Activated T-helper 1 cell treated with anti-CD3 and anti-CD28 coated beads, Interleukin-12 subunit alpha, Interleukin-12 subunit beta, Interleukin-2, Interleukin-4 antibody, amounts not matched to agents 30 ng/mL and 10 ng/mL and 1 ng/mL, durations not matched to agents 14 hours and 24 hours and 36 hours (primary cell): ENCODE measurements around the gene STEAP2. TPM values are rescaled to one million over a fixed set of nuclear protein-coding genes. Genes with fewer than 3 reads are reported as not detected.
"Not testable (repeated sequence)": the region's sequence is repeated elsewhere in the genome, so short reads cannot be mapped to it uniquely, and the experiment has no call there.

Source experiments
- DNase-seq: peaks from one replicate; pipeline ENCODE4 v3.0.0; 2021; ENCODE audit warnings: low spot score
- H3K27ac Mint-ChIP-seq: one replicate; pipeline ENCODE4 v1.8.0; 2021; ENCODE audit warnings: mild to moderate bottlenecking, mixed read lengths
- H3K27me3 Mint-ChIP-seq: one replicate; pipeline ENCODE4 v1.8.0; 2022; ENCODE audit warnings: mild to moderate bottlenecking, moderate library complexity, mixed read lengths; ENCODE audit not compliant: insufficient read depth
- H3K36me3 Mint-ChIP-seq: one replicate; pipeline ENCODE4 v1.8.0; 2021; ENCODE audit warnings: low read depth, mixed read lengths
- H3K4me1 Mint-ChIP-seq: one replicate; pipeline ENCODE4 v1.8.0; 2021; ENCODE audit warnings: low read depth, mixed read lengths
- H3K4me3 Mint-ChIP-seq: one replicate; pipeline ENCODE4 v1.8.0; 2021; ENCODE audit warnings: mild to moderate bottlenecking, moderate library complexity, mixed read lengths
- H3K9me3 Mint-ChIP-seq: one replicate; pipeline ENCODE4 v1.8.0; 2021; ENCODE audit warnings: mixed read lengths
- intact Hi-C: fragments of 100-400 bp; cut with micrococcal nuclease; formaldehyde crosslinking; loops from one replicate; pipeline ENCODE4 v1.15.1; 2024
- total RNA-seq: library from RNA; stranded (reverse); gene quantifications from 2 replicates; pipeline ENCODE4 v1.2.3, GENCODE V29; 2022

The STEAP2 gene
- total RNA-seq, 1 donor from 2014 or later = not detected

DNA sequence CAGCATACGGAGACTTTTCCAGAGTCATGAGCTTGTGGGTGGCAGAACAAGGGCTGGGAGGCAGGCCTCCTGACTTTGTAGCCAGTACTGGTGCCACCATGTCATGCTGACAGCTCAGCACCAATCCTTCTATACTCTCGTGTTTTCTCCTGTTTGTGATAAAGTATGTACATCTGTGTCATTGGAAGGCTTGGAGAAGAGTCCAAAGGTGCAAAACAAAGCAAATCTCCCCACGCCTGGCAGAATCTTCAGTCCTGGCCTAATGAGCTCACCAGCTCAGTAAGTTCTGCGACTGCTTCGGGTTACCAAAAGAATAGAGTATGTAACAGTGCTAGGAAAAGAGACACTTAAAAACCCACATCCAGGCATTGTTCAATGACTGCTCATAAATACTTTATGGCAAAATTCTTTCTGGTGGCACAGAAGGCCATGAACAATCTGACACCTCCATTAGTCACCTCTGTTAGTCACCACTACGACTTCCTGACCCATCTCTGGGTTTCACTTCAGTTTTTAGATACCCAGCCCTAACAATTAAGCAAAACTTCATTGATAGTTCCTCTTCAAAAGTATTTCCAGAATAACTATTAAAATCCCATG lies 32.8 kb upstream of the STEAP2 start:
- Mint-ChIP-seq H3K4me1 (peaks cover 29% of the 10 kb centered on the region), H3K27ac (peak overlapping the region; percentile 93), H3K9me3 (peaks cover 26% of the 10 kb centered on the region), H3K4me3 (peak overlapping the region; percentile 51), H3K27me3 (no peaks in the 10 kb centered on the region), H3K36me3 (peaks cover 9% of the 10 kb centered on the region)
- intact Hi-C loops = loop anchor here (1.0 to 10.0 kb wide), 6 partner anchors 24 to 436 kb away; partner anchors contain the start of genes CFAP69, GTPBP10, STEAP1 and STEAP2
- peak; percentile 14 for DNase-seq

- H3K4me1 Mint-ChIP-seq = peaks cover 29% of the 10 kb centered on the region
- intact Hi-C loops = no loop called here
- peak overlapping the region; percentile 33 for H3K4me3 Mint-ChIP-seq
- peaks cover 9% of the 10 kb centered on the region for H3K36me3 Mint-ChIP-seq
- no peak for DNase-seq
- peaks cover 33% of the 10 kb centered on the region for H3K9me3 Mint-ChIP-seq
- no peaks in the 10 kb centered on the region for H3K27me3 Mint-ChIP-seq
- peak overlapping the region; percentile 44 for H3K27ac Mint-ChIP-seq
These were observed 31.4 kb upstream of the STEAP2 start for GRCh38 chr7:90180011-90180585.

DNA sequence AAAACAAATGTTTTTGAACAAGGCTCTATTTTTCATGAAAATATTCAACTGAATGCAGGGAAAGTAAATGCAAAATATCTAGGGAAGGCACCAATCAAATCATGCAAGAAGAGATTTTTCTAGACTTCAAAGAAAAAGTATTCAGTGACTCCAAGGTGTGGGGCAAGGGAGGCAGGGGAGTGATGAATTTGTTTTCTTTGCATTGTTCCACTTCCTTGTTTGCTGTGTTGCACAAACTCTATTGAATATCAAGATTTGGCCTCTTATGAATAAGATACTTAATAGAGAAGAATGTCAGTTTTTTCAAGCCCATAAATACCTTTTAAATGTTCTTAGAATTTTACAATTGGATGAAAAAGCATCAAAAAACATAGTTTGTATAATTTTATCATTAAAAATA lies 30.9 kb upstream of the STEAP2 start:
- H3K9me3 Mint-ChIP-seq = peaks cover 35% of the 10 kb centered on the region
- H3K4me3 Mint-ChIP-seq = peak overlapping the region; percentile 33
- DNase-seq = no peak
- H3K4me1 Mint-ChIP-seq = peaks cover 29% of the 10 kb centered on the region
- intact Hi-C loops = no loop called here
- peaks cover 9% of the 10 kb centered on the region for H3K36me3 Mint-ChIP-seq
- no peaks in the 10 kb centered on the region for H3K27me3 Mint-ChIP-seq
- H3K27ac Mint-ChIP-seq = peak overlapping the region; percentile 44

GRCh38 chr7:90181485-90181884 lies 30.1 kb upstream of the STEAP2 start:
- Mint-ChIP-seq H3K4me3 (no peak overlapping the region), H3K36me3 (peaks cover 9% of the 10 kb centered on the region), H3K9me3 (peaks cover 35% of the 10 kb centered on the region), H3K27me3 (no peaks in the 10 kb centered on the region), H3K27ac (no peak overlapping the region), H3K4me1 (peaks cover 29% of the 10 kb centered on the region)
- no peak for DNase-seq
- intact Hi-C loops = no loop called here

DNA sequence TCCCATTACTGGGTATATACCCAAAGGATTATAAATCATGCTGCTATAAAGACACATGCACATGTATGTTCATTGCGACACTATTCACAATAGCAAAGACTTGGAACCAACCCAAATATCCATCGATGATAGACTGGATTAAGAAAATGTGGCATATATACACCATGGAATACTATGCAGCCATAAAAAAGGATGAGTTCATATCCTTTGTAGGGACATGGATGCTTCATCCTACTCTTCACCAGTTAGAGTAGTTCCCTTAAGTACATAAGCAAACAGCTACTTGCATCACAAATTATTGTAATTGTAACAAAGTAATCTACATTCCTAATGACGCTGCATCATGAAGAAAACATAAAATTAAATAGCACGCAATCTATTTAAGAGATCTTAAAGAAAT lies 25.2 kb upstream of the STEAP2 start:
- intact Hi-C loops, H3K27ac Mint-ChIP-seq, H3K4me1 Mint-ChIP-seq, H3K27me3 Mint-ChIP-seq, DNase-seq, H3K4me3 Mint-ChIP-seq, H3K36me3 Mint-ChIP-seq: not testable (repeated sequence)
- peaks cover 34% of the 10 kb centered on the region for H3K9me3 Mint-ChIP-seq

GRCh38 chr7:90187507-90188050 lies 24.0 kb upstream of the STEAP2 start:
- H3K4me3 Mint-ChIP-seq = no peak overlapping the region
- H3K36me3 Mint-ChIP-seq = peaks cover 4% of the 10 kb centered on the region
- no peak for DNase-seq
- H3K4me1 Mint-ChIP-seq = no peaks in the 10 kb centered on the region
- no peaks in the 10 kb centered on the region for H3K27me3 Mint-ChIP-seq
- intact Hi-C loops = no loop called here
- no peak overlapping the region for H3K27ac Mint-ChIP-seq
- H3K9me3 Mint-ChIP-seq = peaks cover 37% of the 10 kb centered on the region

- DNase-seq = no peak
- H3K4me3 Mint-ChIP-seq = no peak overlapping the region
- peaks cover 40% of the 10 kb centered on the region for H3K9me3 Mint-ChIP-seq
- H3K27me3 Mint-ChIP-seq = no peaks in the 10 kb centered on the region
- no peak overlapping the region for H3K27ac Mint-ChIP-seq
- H3K36me3 Mint-ChIP-seq = peaks cover 1% of the 10 kb centered on the region
- intact Hi-C loops = no loop called here
- no peaks in the 10 kb centered on the region for H3K4me1 Mint-ChIP-seq
These were observed 23.3 kb upstream of the STEAP2 start for GRCh38 chr7:90188281-90188680.

- intact Hi-C loops = no loop called here
- Mint-ChIP-seq H3K27ac (no peak overlapping the region), H3K4me3 (no peak overlapping the region)
These were observed 20.5 kb upstream of the STEAP2 start for GRCh38 chr7:90190995-90191394.

DNA sequence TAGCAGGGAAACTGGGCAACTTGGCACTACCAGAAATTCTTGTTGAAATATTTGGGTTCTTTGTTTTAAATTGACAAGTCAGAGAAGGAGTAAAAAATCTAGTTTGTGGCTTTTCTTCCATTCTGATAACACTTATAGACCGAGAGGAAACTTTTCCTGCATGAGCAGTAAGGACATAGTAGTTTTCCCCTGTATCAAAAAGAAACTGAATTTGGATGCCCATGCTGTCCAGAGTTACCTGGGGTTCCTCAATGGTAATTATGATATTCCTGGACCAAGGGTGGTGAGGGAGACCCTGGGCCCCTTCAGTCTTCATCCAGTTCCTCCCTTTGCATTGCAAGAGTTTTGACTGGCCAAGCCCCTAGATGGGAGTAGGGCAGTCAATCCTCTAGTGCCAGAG lies 19.9 kb upstream of the STEAP2 start:
- Mint-ChIP-seq H3K27me3 (peaks cover 1% of the 10 kb centered on the region), H3K4me1 (no peaks in the 10 kb centered on the region), H3K27ac (no peak overlapping the region), H3K9me3 (peaks cover 44% of the 10 kb centered on the region), H3K36me3 (peaks cover 1% of the 10 kb centered on the region), H3K4me3 (no peak overlapping the region)
- no peak for DNase-seq
- intact Hi-C loops = no loop called here

More at GRCh38 chr7:90190995-90191394, 20.5 kb upstream of the STEAP2 start:
- no peaks in the 10 kb centered on the region for H3K4me1 Mint-ChIP-seq
- peaks cover 1% of the 10 kb centered on the region for H3K36me3 Mint-ChIP-seq
- H3K9me3 Mint-ChIP-seq = peaks cover 41% of the 10 kb centered on the region
- no peaks in the 10 kb centered on the region for H3K27me3 Mint-ChIP-seq
- DNase-seq = no peak

- peaks cover 1% of the 10 kb centered on the region for H3K27me3 Mint-ChIP-seq
- DNase-seq = no peak
- intact Hi-C loops = no loop called here
- peaks cover 1% of the 10 kb centered on the region for H3K36me3 Mint-ChIP-seq
- H3K9me3 Mint-ChIP-seq = peaks cover 44% of the 10 kb centered on the region
- no peak overlapping the region for H3K27ac Mint-ChIP-seq
- H3K4me1 Mint-ChIP-seq = no peaks in the 10 kb centered on the region
- no peak overlapping the region for H3K4me3 Mint-ChIP-seq
These were observed 18.4 kb upstream of the STEAP2 start for GRCh38 chr7:90192876-90193750.

DNA sequence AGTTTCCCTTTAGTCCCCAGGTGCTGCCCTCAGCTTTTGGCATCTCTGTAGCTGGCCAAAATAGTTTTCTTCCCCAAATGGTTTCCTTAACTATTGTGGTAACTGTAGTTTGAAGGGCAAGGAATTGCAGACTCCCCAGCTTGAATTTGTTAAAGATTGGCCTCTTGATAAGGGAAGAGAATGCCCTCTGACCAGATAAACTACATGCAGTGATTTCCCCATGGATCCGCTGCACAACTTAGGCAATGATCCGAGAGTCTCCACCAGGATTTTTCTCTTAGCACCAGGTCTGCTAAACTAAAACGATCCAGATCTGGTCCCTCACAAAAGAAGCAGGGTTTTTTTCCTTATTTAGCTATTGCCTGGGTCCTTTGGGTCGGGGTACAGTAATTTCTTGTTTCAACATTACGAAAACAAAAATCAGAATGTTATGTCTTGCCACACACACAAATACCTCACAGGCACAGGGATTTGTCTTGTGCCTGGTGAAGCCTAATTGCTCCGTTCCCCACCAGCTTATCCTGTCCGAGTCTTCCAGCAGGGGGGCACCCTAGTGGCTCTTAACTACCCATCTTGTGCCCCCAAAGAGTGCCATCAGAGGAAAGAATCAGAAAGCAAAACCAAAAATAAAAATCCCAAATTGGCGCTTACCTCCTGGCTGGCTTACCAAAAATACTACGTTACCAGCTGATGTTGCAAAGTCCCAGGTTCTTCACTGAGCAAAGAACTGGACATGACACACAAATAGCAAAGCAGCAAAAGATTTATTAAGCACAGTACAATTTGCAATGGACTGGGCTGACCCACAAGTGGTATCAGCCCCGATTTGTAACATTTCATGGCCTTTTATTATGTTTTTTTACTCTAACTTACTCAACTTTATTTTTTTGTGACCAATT lies 16.4 kb upstream of the STEAP2 start:
- no peak overlapping the region for H3K4me3 Mint-ChIP-seq
- DNase-seq = no peak
- no peaks in the 10 kb centered on the region for H3K36me3 Mint-ChIP-seq
- H3K27ac Mint-ChIP-seq = no peak overlapping the region
- H3K27me3 Mint-ChIP-seq = peaks cover 1% of the 10 kb centered on the region
- H3K4me1 Mint-ChIP-seq = no peaks in the 10 kb centered on the region
- intact Hi-C loops = no loop called here
- peaks cover 31% of the 10 kb centered on the region for H3K9me3 Mint-ChIP-seq

DNA sequence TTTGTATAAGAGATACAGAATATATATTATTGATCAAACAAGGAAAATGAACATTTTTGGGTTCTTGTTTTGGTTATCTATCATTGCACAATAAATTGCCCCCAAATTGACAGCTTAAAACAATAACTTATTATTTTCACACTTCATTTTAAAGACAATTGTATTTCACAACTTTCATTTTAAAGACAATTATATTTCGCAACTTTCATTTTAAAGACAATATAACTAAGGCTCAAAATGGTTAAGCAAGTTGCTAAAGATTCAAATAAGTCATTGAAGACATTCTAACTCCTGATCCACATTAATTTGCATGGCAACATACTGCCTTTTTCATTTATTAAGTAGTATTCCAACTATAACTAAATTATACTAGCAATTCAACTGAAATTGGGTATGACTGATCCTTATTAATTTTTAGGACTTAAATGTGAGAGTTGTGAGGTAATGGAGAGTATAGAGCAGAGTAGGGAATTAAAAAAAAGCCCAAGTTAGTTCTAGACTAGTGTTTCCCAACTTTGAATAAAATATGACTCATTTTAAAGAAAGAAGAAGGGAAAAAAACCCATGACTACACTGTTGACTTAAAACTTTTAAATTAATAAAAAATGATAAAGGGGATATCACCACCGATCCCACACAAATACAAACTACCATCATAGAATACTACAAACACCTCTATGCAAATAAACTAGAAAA lies 9.9 kb upstream of the STEAP2 start:
- Mint-ChIP-seq H3K27ac (no peak overlapping the region), H3K36me3 (no peaks in the 10 kb centered on the region), H3K4me1 (no peaks in the 10 kb centered on the region), H3K9me3 (no peaks in the 10 kb centered on the region), H3K27me3 (no peaks in the 10 kb centered on the region), H3K4me3 (no peak overlapping the region)
- DNase-seq = no peak
- intact Hi-C loops = no loop called here
